Measurements from ENCODE around the gene STX1A. TPM values are rescaled to one million over a fixed set of nuclear protein-coding genes. Genes with fewer than 3 reads are reported as not detected.
"Not testable (repeated sequence)": the region's sequence is repeated elsewhere in the genome, so short reads cannot be mapped to it uniquely, and the experiment has no call there.

STX1A gene
- total RNA-seq, 1 donor from 2014 or later, result 12.4 TPM

GRCh38 chr7:73721377-73721817, 1.9 kb upstream of the STX1A start:
- H3K4me3 ChIP-seq (ENCODE audit: low read depth, low read length), result no peak overlapping the region
- DNase-seq (ENCODE audit: low read depth) (no peak), FAIRE-seq (no peak)
- H3K36me3 ChIP-seq (ENCODE audit: control insufficient read depth, insufficient read depth, low read length), result no peaks in the 10 kb centered on the region
- TF ChIP-seq CTCF (IDR thresholded peaks at IDR 0.05; ENCODE audit: insufficient read depth, low read length, severe bottlenecking), result no peak
- no peaks in the 10 kb centered on the region for H3K27me3 ChIP-seq (ENCODE audit: control insufficient read depth, insufficient read depth, low read length)

GRCh38 chr7:73720443-73720842, 974 bp upstream of the STX1A start:
- H3K27me3 ChIP-seq (ENCODE audit: control insufficient read depth, insufficient read depth, low read length); DNase-seq (ENCODE audit: low read depth); H3K36me3 ChIP-seq (ENCODE audit: control insufficient read depth, insufficient read depth, low read length); H3K4me3 ChIP-seq (ENCODE audit: low read depth, low read length); FAIRE-seq: not testable (repeated sequence)

- no peak for TF ChIP-seq CTCF (IDR thresholded peaks at IDR 0.05; ENCODE audit: insufficient read depth, low read length, severe bottlenecking)
- FAIRE-seq, result no peak
- DNase-seq (ENCODE audit: low read depth), result no peak
- Histone ChIP-seq H3K27me3 (ENCODE audit: control insufficient read depth, insufficient read depth, low read length) (no peaks in the 10 kb centered on the region), H3K36me3 (ENCODE audit: control insufficient read depth, insufficient read depth, low read length) (no peaks in the 10 kb centered on the region), H3K4me3 (ENCODE audit: low read depth, low read length) (peak overlapping the region; percentile 17)
Measured at GRCh38 chr7:73719806-73720169, 319 bp upstream of the STX1A start.

GRCh38 chr7:73718438-73718881, 1.0 kb downstream of the STX1A start:
- peak overlapping the region; percentile 82 for H3K4me3 ChIP-seq (ENCODE audit: low read depth, low read length)
- peak; percentile 29 for DNase-seq (ENCODE audit: low read depth)

GRCh38 chr7:73717991-73718405, 1.5 kb downstream of the STX1A start:
- DNase-seq (ENCODE audit: low read depth) (peak; percentile 95), FAIRE-seq (no peak)
- Histone ChIP-seq H3K27me3 (ENCODE audit: control insufficient read depth, insufficient read depth, low read length) (no peaks in the 10 kb centered on the region), H3K4me3 (ENCODE audit: low read depth, low read length) (peak overlapping the region; percentile 82), H3K36me3 (ENCODE audit: control insufficient read depth, insufficient read depth, low read length) (peaks cover 2% of the 10 kb centered on the region)
- TF ChIP-seq CTCF (IDR thresholded peaks at IDR 0.05; ENCODE audit: insufficient read depth, low read length, severe bottlenecking), result no peak

More at GRCh38 chr7:73718438-73718881, 1.0 kb downstream of the STX1A start:
- Histone ChIP-seq H3K27me3 (ENCODE audit: control insufficient read depth, insufficient read depth, low read length) (no peaks in the 10 kb centered on the region), H3K36me3 (ENCODE audit: control insufficient read depth, insufficient read depth, low read length) (peaks cover 1% of the 10 kb centered on the region)
- no peak for TF ChIP-seq CTCF (IDR thresholded peaks at IDR 0.05; ENCODE audit: insufficient read depth, low read length, severe bottlenecking)
- FAIRE-seq, result no peak

GRCh38 chr7:73717025-73717807, 2.3 kb downstream of the STX1A start:
- H3K36me3 ChIP-seq (ENCODE audit: control insufficient read depth, insufficient read depth, low read length), result peaks cover 6% of the 10 kb centered on the region
- FAIRE-seq, result no peak

More at GRCh38 chr7:73717025-73717807, 2.3 kb downstream of the STX1A start:
- Histone ChIP-seq H3K4me3 (ENCODE audit: low read depth, low read length) (peak overlapping the region; percentile 9), H3K27me3 (ENCODE audit: control insufficient read depth, insufficient read depth, low read length) (no peaks in the 10 kb centered on the region)
- TF ChIP-seq CTCF (IDR thresholded peaks at IDR 0.05; ENCODE audit: insufficient read depth, low read length, severe bottlenecking), result no peak
- no peak for DNase-seq (ENCODE audit: low read depth)

Data from bronchial epithelial cell (primary cell).